Measurements from ENCODE around the gene ANKS1A.

DNA sequence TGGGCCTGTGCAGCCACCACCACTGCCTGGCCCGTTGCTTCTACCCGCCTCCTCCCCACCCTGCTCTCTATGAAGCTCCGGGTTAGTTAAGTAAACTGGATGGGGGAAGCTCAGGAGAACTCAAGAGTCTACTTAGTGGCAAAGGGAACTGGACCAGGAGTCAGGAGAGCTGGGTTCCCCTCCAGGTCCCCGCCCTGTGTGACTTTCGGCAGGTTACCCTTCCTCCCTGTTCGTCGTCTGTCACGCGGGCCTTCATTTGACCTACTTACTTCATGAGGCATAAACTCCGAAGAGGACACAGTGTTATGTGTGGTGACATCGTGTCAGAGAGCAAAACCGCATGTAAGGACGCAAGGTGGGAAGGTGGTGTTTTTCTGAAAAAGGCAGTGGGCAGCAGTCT lies 176.8 kb downstream of the ANKS1A start:
- TF ChIP-seq, protein P1, sequence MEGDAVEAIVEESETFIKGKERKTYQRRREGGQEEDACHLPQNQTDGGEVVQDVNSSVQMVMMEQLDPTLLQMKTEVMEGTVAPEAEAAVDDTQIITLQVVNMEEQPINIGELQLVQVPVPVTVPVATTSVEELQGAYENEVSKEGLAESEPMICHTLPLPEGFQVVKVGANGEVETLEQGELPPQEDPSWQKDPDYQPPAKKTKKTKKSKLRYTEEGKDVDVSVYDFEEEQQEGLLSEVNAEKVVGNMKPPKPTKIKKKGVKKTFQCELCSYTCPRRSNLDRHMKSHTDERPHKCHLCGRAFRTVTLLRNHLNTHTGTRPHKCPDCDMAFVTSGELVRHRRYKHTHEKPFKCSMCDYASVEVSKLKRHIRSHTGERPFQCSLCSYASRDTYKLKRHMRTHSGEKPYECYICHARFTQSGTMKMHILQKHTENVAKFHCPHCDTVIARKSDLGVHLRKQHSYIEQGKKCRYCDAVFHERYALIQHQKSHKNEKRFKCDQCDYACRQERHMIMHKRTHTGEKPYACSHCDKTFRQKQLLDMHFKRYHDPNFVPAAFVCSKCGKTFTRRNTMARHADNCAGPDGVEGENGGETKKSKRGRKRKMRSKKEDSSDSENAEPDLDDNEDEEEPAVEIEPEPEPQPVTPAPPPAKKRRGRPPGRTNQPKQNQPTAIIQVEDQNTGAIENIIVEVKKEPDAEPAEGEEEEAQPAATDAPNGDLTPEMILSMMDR (IDR thresholded peaks at IDR 0.05 in 8 of 11, conservative IDR thresholded peaks at IDR 0.05 in 3 of 11) = no peak
- TF ChIP-seq POLR2A (IDR thresholded peaks at IDR 0.05) = no peak
